HepG2 (cell line): ENCODE measurements around the gene PLCXD1. TPM values are rescaled to one million over a fixed set of nuclear protein-coding genes. Genes with fewer than 3 reads are reported as not detected.
A peak's percentile ranks its signal among the peaks of the same experiment; 100 is the strongest.

Source experiments
- ATF5 ChIP-seq: sonication (generic); formaldehyde crosslinking; IDR thresholded peaks from 2 replicates; pipeline ENCODE4 v1.4.0; 2020; ENCODE audit warnings: mild to moderate bottlenecking, low read depth, missing genetic modification reagents
- CEBPZ ChIP-seq: IDR thresholded peaks from 2 replicates; pipeline ENCODE4 v1.6.1; 2012; ENCODE audit warnings: low read length, improper control_type of control experiment
- ETS1 ChIP-seq: sonication (generic); formaldehyde crosslinking; IDR thresholded peaks from 2 replicates; pipeline ENCODE4 v1.4.0; 2020; ENCODE audit warnings: missing genetic modification reagents
- HIC2 ChIP-seq: sonication (generic); formaldehyde crosslinking; IDR thresholded peaks from 2 replicates; pipeline ENCODE4 v1.9.0; 2022; ENCODE audit warnings: low read depth, missing genetic modification reagents
- MATR3 ChIP-seq: sonication (generic); formaldehyde crosslinking; IDR thresholded peaks from 2 replicates; pipeline ENCODE4 v1.4.0; 2020; ENCODE audit warnings: missing genetic modification reagents
- PAX8 ChIP-seq: sonication (generic); formaldehyde crosslinking; IDR thresholded peaks from 2 replicates; pipeline ENCODE4 v1.8.0; 2022; ENCODE audit warnings: mild to moderate bottlenecking, missing genetic modification reagents, borderline replicate concordance
- PAXIP1 ChIP-seq: sonication (generic); formaldehyde crosslinking; conservative IDR thresholded peaks from 2 replicates; pipeline ENCODE4 v1.4.0; 2020; ENCODE audit warnings: mild to moderate bottlenecking, missing genetic modification reagents, moderate library complexity
- SP5 ChIP-seq: IDR thresholded peaks from 2 replicates; pipeline ENCODE4 v1.6.1; 2016; ENCODE audit warnings: low read depth, borderline replicate concordance
- ZFAT ChIP-seq: sonication (generic); formaldehyde crosslinking; conservative IDR thresholded peaks from 2 replicates; pipeline ENCODE4 v1.8.1; 2023; ENCODE audit warnings: missing genetic modification reagents, inconsistent platforms
- ZNF337 ChIP-seq: sonication (generic); formaldehyde crosslinking; IDR thresholded peaks from 2 replicates; pipeline ENCODE4 v1.5.1; 2020; ENCODE audit warnings: missing genetic modification reagents, low read depth, mild to moderate bottlenecking, borderline replicate concordance
- ZNF503 ChIP-seq: sonication (generic); formaldehyde crosslinking; IDR thresholded peaks from 2 replicates; pipeline ENCODE4 v1.4.0; 2020; ENCODE audit warnings: missing genetic modification reagents
- ZNF703 ChIP-seq: sonication (generic); formaldehyde crosslinking; IDR thresholded peaks from 2 replicates; pipeline ENCODE4 v1.5.1; 2020; ENCODE audit warnings: missing genetic modification reagents, mild to moderate bottlenecking, moderate library complexity, borderline replicate concordance
- ZNF761 ChIP-seq: sonication (generic); formaldehyde crosslinking; conservative IDR thresholded peaks from 2 replicates; pipeline ENCODE4 v1.4.0; 2020; ENCODE audit warnings: mild to moderate bottlenecking, missing genetic modification reagents
- ZNF790 ChIP-seq: sonication (generic); formaldehyde crosslinking; IDR thresholded peaks from 2 replicates; pipeline ENCODE4 v1.8.0; 2022; ENCODE audit warnings: missing genetic modification reagents, mild to moderate bottlenecking, borderline replicate concordance
- ZSCAN12 ChIP-seq: sonication (generic); formaldehyde crosslinking; IDR thresholded peaks from 2 replicates; pipeline ENCODE4 v1.9.0; 2021; ENCODE audit warnings: mild to moderate bottlenecking, missing genetic modification reagents
- polyA plus RNA-seq, 8 experiments: library from polyadenylated mRNA; depleted of rRNA in 3 of 8; stranded (reverse) in 7 of 8; unstranded in 1 of 8; fragments of >200 nt; fragmentation: Illumina TruSeq in 4 of 8; extraction: Trizol in 4 of 8; gene quantifications; 2 replicates each; pipeline versions ENCODE4 v1.2.1 to v1.2.3, GENCODE V29; 2011 to 2016; ENCODE audit warnings: low read depth in 4 of 8, missing spikeins in 1 of 8, mixed read lengths in 1 of 8; ENCODE audit not compliant: insufficient read depth in 1 of 8
- total RNA-seq, 5 experiments: library from RNA; depleted of rRNA; stranded (reverse); fragments of >200 nt; fragmentation: Illumina TruSeq; extraction: Trizol; gene quantifications; 2 replicates each; pipeline ENCODE4 v1.2.3, GENCODE V29; 2016; ENCODE audit warnings: low read depth in 1 of 5

The PLCXD1 gene
- total and polyA plus RNA-seq, 2 of the 13 experiments (the other 11 are each of a cell fraction or from before 2014, with no cell fraction given): 87.7 to 153 TPM

- TF ChIP-seq PAXIP1 (CRISPR knock-in tag) (peak; percentile 84), MATR3 (CRISPR knock-in tag) (no peak), ETS1 (CRISPR knock-in tag) (no peak), PAX8 (no peak), ZNF790 (CRISPR knock-in tag) (0 out of 2 replicates have a peak, but pooled peaks have one; percentile 52), SP5 (CRISPR knock-in tag) (peak; percentile 66), HIC2 (peak; percentile 81; the same call in 1 of the 2 replicates), ZNF503 (CRISPR knock-in tag) (no peak), ATF5 (CRISPR knock-in tag) (no peak), ZSCAN12 (CRISPR knock-in tag) (no peak), CEBPZ (no peak), ZNF337 (CRISPR knock-in tag) (no peak), ZNF703 (CRISPR knock-in tag) (no peak), ZFAT (CRISPR knock-in tag) (no peak), ZNF761 (CRISPR knock-in tag) (no peak)
These were observed 10.3 kb upstream of the PLCXD1 start (continued) for GRCh38 chrX:270848-271367.
